ENCODE data around the gene CLCN5. TPM values are rescaled to one million over a fixed set of nuclear protein-coding genes. Genes with fewer than 3 reads are reported as not detected.
A peak's percentile ranks its signal among the peaks of the same experiment; 100 is the strongest.

The CLCN5 gene
- total and polyA plus RNA-seq, 2 of the 13 experiments (the other 11 are each of a cell fraction or from before 2014, with no cell fraction given): 7.8 to 27.3 TPM

DNA sequence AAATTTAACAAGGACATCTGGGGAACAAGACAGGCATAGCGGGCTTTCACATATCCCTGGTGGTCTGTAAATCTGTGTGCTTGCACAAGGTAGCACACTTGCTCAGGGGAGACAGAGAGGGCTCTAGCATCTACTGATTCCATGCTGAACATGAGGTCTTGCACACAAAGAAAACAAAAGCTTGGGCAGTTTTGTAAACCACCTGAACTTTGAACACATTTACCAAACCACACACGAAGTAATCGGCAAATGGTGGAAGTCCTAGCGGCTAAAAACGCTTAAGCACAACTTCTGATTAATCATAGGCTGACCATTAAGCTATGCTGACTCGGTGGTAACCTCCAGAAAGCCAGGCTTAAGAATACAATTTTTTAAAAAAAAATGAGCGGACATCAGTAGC, 225.6 kb downstream of the CLCN5 start (continued):
- TF ChIP-seq, protein P1, sequence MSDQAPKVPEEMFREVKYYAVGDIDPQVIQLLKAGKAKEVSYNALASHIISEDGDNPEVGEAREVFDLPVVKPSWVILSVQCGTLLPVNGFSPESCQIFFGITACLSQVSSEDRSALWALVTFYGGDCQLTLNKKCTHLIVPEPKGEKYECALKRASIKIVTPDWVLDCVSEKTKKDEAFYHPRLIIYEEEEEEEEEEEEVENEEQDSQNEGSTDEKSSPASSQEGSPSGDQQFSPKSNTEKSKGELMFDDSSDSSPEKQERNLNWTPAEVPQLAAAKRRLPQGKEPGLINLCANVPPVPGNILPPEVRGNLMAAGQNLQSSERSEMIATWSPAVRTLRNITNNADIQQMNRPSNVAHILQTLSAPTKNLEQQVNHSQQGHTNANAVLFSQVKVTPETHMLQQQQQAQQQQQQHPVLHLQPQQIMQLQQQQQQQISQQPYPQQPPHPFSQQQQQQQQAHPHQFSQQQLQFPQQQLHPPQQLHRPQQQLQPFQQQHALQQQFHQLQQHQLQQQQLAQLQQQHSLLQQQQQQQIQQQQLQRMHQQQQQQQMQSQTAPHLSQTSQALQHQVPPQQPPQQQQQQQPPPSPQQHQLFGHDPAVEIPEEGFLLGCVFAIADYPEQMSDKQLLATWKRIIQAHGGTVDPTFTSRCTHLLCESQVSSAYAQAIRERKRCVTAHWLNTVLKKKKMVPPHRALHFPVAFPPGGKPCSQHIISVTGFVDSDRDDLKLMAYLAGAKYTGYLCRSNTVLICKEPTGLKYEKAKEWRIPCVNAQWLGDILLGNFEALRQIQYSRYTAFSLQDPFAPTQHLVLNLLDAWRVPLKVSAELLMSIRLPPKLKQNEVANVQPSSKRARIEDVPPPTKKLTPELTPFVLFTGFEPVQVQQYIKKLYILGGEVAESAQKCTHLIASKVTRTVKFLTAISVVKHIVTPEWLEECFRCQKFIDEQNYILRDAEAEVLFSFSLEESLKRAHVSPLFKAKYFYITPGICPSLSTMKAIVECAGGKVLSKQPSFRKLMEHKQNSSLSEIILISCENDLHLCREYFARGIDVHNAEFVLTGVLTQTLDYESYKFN (CRISPR knock-in tag; conservative IDR thresholded peaks at IDR 0.05): peak; percentile 39
- peak; percentile 62 for TF ChIP-seq HNF4A (CRISPR knock-in tag; IDR thresholded peaks at IDR 0.05)
- TF ChIP-seq HES4 (CRISPR knock-in tag; IDR thresholded peaks at IDR 0.05; ENCODE audit: borderline replicate concordance): no peak
- TF ChIP-seq NAIF1 (CRISPR knock-in tag; IDR thresholded peaks at IDR 0.05; ENCODE audit: borderline replicate concordance): no peak
- peak; percentile 82 for TF ChIP-seq ZNF644 (CRISPR knock-in tag; IDR thresholded peaks at IDR 0.05; ENCODE audit: low read depth)
- peak; percentile 27; the same call in 1 of the 2 replicates for TF ChIP-seq GATAD2A (CRISPR knock-in tag; IDR thresholded peaks at IDR 0.05)
- TF ChIP-seq ZBTB33 (CRISPR knock-in tag; IDR thresholded peaks at IDR 0.05): 0 out of 2 replicates have a peak, but pooled peaks have one; percentile 15
- no peak for TF ChIP-seq MAFF (IDR thresholded peaks at IDR 0.05; ENCODE audit: low read depth, low read length)
- TF ChIP-seq ZBTB43 (CRISPR knock-in tag; conservative IDR thresholded peaks at IDR 0.05): peak; percentile 51; the same call in 1 of the 2 replicates
- TF ChIP-seq, protein P2, sequence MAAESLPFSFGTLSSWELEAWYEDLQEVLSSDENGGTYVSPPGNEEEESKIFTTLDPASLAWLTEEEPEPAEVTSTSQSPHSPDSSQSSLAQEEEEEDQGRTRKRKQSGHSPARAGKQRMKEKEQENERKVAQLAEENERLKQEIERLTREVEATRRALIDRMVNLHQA (CRISPR knock-in tag; IDR thresholded peaks at IDR 0.05): no peak
- TF ChIP-seq SOX13 (IDR thresholded peaks at IDR 0.05): no peak
- TF ChIP-seq SOX13 (CRISPR knock-in tag; conservative IDR thresholded peaks at IDR 0.05 in 1 of 2, IDR thresholded peaks at IDR 0.05 in 1 of 2): peak in 1 of 2 experiments; percentile 59; a peak in 1 of 4 replicates
- peak; percentile 75; the same call in 1 of the 2 replicates for TF ChIP-seq HOMEZ (CRISPR knock-in tag; IDR thresholded peaks at IDR 0.05; ENCODE audit: low read depth)
- no peak for TF ChIP-seq ZBTB8A (CRISPR knock-in tag; IDR thresholded peaks at IDR 0.05; ENCODE audit: borderline replicate concordance, low read depth)
- TF ChIP-seq, protein P3, sequence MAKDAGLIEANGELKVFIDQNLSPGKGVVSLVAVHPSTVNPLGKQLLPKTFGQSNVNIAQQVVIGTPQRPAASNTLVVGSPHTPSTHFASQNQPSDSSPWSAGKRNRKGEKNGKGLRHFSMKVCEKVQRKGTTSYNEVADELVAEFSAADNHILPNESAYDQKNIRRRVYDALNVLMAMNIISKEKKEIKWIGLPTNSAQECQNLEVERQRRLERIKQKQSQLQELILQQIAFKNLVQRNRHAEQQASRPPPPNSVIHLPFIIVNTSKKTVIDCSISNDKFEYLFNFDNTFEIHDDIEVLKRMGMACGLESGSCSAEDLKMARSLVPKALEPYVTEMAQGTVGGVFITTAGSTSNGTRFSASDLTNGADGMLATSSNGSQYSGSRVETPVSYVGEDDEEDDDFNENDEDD (CRISPR knock-in tag; IDR thresholded peaks at IDR 0.05; ENCODE audit: borderline replicate concordance): peak; percentile 13; the same call in 1 of the 2 replicates
